Measurements from ENCODE around the gene EXOG. TPM values are rescaled to one million over a fixed set of nuclear protein-coding genes. Genes with fewer than 3 reads are reported as not detected.

Gene EXOG
- total RNA-seq, 1 experiment from 2014 or later: 12.6 TPM

DNA sequence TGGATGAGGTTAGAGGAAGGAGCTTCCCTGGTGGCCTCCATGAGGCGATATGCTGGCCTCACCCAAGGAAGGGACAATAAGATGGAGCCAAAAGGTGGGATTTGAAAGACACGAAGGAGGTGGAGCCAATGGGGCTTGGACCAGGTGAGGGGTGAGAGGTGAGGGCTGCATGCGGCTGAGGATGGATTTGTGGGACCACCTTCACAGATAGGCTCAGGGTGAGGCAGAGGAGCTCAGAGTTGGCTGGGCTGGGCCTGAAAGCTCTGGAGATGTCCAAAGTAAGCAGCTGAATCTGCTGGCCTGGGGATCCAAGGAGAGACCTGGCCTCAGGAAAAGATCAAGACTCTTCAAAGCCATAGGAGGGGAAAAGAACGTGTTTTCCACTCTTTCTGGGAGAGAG is 49.8 kb downstream of the EXOG start:
- DNase-seq (ENCODE audit: low read depth): no peak

GRCh38 chr3:38548154-38548931 is 52.2 kb downstream of the EXOG start:
- DNase-seq (ENCODE audit: low read depth): peak; percentile 35

GRCh38 chr3:38549082-38549481 is 52.9 kb downstream of the EXOG start:
- DNase-seq (ENCODE audit: low read depth): no peak

GRCh38 chr3:38549486-38549885 is 53.3 kb downstream of the EXOG start:
- DNase-seq (ENCODE audit: low read depth): no peak

GRCh38 chr3:38549957-38550840 is 54.1 kb downstream of the EXOG start:
- DNase-seq (ENCODE audit: low read depth): no peak

DNA sequence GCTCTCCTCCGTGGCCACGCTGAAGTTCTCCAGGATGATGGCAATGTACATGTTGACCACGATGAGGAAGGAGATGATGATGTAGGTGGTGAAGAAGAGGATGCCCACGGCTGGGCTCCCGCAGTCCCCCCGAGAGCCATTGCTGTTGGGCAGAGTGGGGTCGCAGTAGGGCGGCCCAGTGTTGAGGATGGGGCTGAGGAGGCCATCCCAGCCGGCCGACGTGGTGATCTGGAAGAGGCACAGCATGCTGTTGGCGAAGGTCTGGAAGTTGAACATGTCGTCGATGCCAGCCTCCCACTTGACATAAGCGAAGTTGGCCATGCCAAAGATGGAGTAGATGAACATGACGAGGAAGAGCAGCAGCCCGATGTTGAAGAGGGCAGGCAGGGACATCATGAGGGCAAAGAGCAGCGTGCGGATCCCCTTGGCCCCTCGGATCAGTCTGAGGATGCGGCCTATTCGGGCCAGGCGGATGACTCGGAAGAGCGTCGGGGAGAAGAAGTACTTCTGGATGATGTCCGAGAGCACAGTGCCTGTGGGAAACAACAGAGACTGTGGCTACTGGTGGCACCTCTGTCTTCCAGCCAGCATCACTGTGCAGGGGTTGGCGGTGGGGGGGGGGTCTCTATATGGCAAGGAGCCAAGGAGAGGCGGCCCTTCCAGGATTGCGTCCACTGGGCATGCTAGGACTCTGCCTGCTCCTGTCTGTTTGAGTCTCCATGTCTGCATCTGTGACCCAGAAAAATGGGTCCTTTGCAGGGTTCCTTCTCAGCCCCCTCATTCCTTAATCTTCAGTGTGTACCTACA is 55.1 kb downstream of the EXOG start:
- DNase-seq (ENCODE audit: low read depth): no peak

DNA sequence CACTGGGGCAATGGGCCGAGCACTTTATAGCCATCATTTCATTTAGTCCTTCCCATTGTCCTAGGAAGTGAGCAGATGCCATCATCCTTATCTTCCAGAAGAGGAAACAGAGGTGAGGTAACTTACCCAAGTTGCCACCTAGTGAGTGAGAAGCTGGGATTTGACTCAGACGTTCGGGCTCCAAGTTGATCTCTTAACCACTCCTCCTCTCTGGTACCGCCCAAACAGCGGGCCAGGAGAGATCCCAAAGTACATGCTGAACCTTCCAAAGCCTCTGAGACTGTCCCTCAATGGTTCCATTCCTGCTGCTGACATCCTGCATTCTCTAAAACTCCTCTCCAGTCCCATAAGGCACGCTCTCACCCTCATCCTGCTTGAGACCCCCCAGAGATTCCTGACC is 56.2 kb downstream of the EXOG start:
- DNase-seq (ENCODE audit: low read depth): no peak

- DNase-seq (ENCODE audit: low read depth): no peak
Observed at GRCh38 chr3:38553071-38553470, 56.9 kb downstream of the EXOG start.

DNA sequence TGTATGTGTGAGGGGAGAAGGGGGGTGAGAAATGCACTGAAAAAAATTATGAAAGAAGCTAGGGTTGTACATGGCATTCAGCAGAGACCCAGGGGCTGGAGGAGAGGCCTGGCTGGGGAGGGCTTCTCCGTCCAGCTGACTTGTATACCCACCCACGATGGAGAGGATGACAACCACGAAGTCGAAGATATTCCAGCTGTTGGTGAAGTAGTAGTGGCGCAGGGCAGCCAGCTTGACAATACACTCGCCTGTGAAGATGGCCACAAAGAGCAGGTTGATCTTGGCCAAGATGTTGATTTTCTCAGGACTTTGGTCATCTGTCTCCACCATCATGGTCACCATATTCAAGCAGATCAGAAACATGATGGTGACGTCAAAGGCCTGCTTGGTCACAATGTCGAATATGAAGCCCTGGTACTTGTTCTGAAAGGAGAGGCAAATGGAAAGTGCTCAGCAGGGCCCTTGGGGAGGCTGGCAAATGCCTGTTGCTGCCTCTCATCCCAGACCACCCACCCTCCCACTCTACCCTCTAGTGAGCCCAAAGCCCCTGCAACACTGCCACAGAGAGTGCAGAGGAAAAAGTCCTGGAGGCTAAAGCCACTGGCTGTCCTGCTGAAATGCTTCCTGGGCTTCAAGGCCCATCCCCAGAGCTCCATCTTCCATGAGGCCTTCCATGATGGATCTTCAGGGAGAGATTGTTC is 58.1 kb downstream of the EXOG start:
- DNase-seq (ENCODE audit: low read depth): no peak

GRCh38 chr3:38555149-38555840 is 59.2 kb downstream of the EXOG start:
- no peak for DNase-seq (ENCODE audit: low read depth)

GRCh38 chr3:38555926-38556325 is 59.8 kb downstream of the EXOG start:
- DNase-seq (ENCODE audit: low read depth): no peak

DNA sequence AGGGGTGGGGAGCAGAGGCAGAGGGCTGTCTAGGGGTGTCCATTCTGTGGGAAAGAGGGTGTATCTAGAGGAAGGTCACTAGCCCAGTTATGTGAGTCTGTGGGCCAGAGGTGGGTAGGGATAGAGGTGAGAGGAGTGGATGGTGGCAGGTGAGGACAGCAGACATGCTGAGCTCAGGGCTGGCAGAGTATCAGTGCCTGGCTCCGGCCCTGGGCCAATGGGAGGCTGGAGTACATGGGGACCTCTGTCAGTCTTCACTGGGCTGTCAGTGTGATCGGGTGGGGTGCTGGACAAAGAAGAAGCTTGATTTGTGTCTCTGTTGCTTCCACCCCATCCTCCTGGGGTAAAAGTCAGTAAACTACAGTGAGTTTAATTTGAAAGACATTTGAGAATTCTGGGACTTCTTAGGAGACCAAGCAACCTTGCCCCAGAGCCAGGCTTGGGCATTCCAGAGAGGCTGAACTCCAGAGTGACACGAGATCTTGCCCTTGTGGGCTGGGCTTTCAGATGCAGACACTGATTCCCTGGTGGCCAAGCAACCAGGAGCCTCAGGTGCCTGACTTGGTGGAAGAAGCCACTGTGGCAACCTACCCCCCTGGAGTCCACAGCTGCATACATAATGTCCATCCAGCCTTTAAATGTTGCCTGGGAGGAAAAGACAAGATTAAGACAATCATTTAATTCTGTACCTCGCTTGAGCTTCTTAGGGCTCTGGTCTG is 60.7 kb downstream of the EXOG start:
- no peak for DNase-seq (ENCODE audit: low read depth)

DNA sequence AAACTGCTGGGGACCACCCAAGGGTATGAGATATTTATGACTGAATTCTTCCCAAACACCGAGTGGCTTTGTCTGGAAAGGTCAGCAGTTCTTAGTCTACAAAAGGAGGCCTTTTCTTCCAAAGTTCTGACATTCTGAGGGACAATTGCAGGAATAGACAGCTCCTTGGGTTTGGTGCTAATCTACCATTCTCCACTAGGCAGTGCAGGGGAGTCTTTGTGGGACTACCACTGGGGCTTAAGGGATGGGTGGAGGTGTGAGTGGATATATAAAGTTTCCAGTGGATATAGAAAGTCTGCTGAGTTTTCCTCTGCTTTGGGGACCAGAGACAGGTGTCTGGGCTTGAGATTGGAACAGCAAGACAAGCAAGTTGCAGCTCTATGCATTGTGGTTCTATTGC is 62.7 kb downstream of the EXOG start:
- no peak for DNase-seq (ENCODE audit: low read depth)

DNA sequence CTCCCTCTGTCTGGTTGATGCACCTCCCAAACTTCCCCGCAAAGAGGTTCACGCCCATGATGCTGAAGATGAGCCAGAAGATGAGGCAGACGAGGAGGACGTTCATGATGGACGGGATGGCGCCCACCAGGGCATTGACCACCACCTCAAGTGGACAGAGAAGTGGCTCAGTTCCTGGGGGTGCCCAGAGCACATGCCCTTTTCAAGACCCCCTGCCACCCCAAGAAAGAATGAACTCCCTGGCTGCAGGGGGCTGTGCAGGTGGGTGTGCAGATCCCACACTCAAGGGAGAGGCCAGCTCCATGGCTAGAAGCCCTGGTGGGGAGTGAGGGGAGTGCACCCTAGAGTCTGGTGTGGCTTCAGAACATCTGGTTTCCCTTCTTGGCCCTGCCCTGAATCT is 64.1 kb downstream of the EXOG start:
- DNase-seq (ENCODE audit: low read depth): no peak

DNA sequence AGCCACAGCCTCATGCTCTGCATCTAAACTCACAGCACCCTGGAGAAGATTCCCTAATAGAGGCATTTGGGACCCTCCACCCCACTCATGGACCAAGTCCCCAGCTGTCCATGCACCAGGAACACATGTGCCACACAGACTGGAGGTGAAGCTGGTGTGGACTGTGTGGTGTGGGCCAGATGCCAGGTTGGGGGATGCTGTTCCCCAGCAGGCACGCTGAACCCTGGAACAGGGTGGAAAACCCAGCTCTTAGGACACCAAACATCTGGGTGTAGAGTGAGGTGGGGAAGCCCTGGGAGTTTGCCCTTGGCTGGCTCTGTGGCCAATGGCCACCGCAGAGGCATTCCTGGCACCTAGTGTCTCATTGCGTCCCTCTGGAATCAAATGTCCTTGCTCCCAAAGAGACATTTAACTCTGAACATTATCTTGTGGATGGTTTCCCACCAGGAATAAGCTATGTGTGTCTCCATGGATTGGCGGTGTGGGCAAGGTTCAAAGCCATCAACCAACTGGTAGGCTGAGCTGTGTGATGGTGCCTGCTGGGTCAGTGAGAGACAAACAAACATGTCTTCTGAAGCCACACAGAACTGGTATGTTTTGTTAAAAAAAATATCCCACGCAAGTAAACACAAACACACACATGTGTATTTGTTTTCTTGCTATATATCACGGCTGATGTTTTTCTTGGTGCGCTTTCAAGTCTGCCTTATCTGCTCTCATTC is 65.0 kb downstream of the EXOG start:
- no peak for DNase-seq (ENCODE audit: low read depth)

DNA sequence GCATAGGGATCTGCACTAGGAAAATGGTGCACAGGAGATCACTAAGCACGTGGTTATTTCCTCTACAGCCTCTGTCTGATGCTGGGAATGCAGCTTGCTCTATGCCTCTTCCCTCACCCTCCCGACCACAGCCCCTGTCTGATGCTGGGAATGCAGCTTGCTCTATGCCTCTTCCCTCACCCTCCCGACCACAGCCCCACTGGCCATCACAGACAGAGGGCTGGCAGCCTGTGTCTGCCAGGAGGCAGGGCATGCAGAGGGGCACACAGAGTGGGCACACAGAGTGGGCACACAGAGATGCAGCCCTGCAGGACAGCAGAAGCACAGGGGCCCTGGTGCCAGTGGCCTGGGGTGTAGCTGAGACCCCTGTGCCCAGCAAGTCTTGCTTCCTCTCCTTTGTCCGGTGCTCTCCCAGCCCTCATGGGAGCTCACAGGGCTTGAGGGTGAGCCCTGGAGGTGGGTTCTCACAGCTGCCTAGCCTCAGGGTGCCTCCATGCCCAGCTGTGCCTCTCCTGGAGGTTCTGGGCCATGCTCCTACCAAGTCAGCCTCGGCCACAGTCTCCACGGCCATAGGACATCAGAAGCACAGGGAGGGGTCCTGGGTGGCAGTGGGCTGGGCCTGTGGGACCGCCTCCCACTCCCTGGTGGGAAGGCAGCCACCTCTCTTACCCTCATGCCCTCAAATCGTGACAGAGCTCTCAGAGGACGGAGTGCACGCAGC is 65.8 kb downstream of the EXOG start:
- DNase-seq (ENCODE audit: low read depth): no peak

GRCh38 chr3:38562467-38562925 is 66.4 kb downstream of the EXOG start:
- DNase-seq (ENCODE audit: low read depth): no peak

DNA sequence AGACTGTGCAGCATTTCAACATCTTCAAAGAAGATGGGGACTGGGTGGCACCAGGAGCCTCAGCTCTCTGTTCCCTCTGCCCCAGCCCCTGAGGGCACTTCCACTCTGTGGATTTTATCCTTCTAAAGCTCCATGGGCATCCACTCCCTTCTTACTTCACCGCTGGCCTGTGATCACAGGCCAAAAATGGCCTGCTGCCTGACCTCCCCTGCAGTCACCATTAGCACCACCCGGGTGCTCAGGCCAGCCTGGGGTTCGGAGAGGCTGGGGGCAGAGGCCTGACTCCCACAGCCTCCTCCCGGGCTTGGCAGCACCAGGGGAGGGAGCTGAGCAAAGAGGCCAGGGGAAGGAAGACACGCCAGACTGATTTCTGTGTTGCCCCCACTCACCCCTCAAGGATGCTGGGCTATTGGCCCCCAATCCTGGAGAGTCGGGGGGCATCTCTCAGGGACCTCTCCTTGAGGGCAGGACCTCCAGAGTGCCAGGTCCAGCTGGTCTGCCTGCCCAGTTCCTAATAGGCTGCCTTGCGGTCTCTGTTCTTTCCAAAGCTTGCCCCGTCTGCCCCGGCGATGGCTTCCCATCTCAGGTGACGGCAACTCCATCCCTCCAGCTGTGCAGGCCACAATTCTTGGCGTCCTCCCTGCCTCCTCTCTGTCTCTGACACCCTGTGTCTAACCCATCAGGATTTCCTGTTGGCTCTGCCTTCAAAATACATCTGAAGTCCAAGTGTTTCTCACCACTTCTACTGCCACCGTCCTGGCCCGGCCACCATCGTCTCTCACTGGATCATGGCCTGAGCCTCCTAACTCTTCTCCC is 67.1 kb downstream of the EXOG start:
- no peak for DNase-seq (ENCODE audit: low read depth)
